GM12875 (cell line): ENCODE measurements around the gene KANK3.

Experiments
- H3K4me3 ChIP-seq: one replicate; pipeline ENCODE4 v1.5.1; 2011; ENCODE audit warnings: low read depth, low read length, control low read depth
- TF ChIP-seq, protein P1 (sequence below): IDR thresholded peaks from 2 replicates; pipeline ENCODE4 v1.5.1; 2011; ENCODE audit warnings: low read depth, mild to moderate bottlenecking, control low read depth, inconsistent platforms, low read length, moderate library complexity, borderline replicate concordance; ENCODE audit not compliant: insufficient read depth

The KANK3 gene

GRCh38 chr19:8373867-8374813, 31.1 kb upstream of the KANK3 start:
- TF ChIP-seq, protein P1, sequence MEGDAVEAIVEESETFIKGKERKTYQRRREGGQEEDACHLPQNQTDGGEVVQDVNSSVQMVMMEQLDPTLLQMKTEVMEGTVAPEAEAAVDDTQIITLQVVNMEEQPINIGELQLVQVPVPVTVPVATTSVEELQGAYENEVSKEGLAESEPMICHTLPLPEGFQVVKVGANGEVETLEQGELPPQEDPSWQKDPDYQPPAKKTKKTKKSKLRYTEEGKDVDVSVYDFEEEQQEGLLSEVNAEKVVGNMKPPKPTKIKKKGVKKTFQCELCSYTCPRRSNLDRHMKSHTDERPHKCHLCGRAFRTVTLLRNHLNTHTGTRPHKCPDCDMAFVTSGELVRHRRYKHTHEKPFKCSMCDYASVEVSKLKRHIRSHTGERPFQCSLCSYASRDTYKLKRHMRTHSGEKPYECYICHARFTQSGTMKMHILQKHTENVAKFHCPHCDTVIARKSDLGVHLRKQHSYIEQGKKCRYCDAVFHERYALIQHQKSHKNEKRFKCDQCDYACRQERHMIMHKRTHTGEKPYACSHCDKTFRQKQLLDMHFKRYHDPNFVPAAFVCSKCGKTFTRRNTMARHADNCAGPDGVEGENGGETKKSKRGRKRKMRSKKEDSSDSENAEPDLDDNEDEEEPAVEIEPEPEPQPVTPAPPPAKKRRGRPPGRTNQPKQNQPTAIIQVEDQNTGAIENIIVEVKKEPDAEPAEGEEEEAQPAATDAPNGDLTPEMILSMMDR = no peak

GRCh38 chr19:8371011-8371804, 28.1 kb upstream of the KANK3 start:
- H3K4me3 ChIP-seq = no peak overlapping the region
- TF ChIP-seq, protein P1 = no peak

More at GRCh38 chr19:8373867-8374813, 31.1 kb upstream of the KANK3 start:
- no peak overlapping the region for H3K4me3 ChIP-seq

- TF ChIP-seq, protein P1 = no peak
- no peak overlapping the region for H3K4me3 ChIP-seq
Observed at GRCh38 chr19:8370176-8371010, 27.3 kb upstream of the KANK3 start.

- H3K4me3 ChIP-seq = no peak overlapping the region
- TF ChIP-seq, protein P1 = no peak
Observed at GRCh38 chr19:8367327-8368001, 24.4 kb upstream of the KANK3 start.

DNA sequence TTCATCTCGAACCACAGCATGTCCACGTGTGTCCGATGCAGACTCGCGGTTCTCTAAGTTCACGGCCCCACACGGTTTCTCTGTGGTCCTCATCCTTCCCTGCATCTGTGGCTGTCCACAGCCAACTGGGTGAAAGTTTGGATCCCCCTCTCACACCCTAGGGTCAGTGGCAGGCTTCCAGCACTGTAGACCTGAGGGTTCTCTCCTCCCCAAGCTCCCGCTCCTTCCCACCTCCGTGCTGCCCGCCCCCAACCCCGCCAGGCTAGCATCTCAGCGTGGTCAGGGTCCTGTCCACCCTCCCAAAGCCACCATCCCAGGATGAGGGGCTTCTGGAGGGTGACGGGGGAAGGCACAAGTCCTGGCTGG, 23.9 kb upstream of the KANK3 start:
- TF ChIP-seq, protein P1 = no peak
- no peak overlapping the region for H3K4me3 ChIP-seq

GRCh38 chr19:8366121-8366581, 23.1 kb upstream of the KANK3 start:
- H3K4me3 ChIP-seq = no peak overlapping the region
- TF ChIP-seq, protein P1 = no peak
